HG03039 (cell line): ENCODE data around the gene PRSS2.

Source experiments
- ATAC-seq: cut with Tn5 transposase; IDR thresholded peaks from one replicate; pipeline ENCODE4 v1.9.1; 2021; ENCODE audit warnings: mild to moderate bottlenecking, moderate library complexity; ENCODE audit not compliant: unreplicated experiment

PRSS2 gene

GRCh38 chr7:142800699-142801260 is 30.0 kb downstream of the PRSS2 start:
- ATAC-seq, result no peak

- no peak for ATAC-seq
Observed at GRCh38 chr7:142801601-142802295, 31.0 kb downstream of the PRSS2 start.

- ATAC-seq, result no peak
Observed at GRCh38 chr7:142802301-142802700, 31.5 kb downstream of the PRSS2 start.

- no peak for ATAC-seq
Observed at GRCh38 chr7:142803901-142804300, 33.1 kb downstream of the PRSS2 start.

GRCh38 chr7:142804728-142805207 is 34.0 kb downstream of the PRSS2 start:
- no peak for ATAC-seq

GRCh38 chr7:142805350-142806021 is 34.7 kb downstream of the PRSS2 start:
- ATAC-seq, result no peak

GRCh38 chr7:142806022-142806356 is 35.2 kb downstream of the PRSS2 start:
- no peak for ATAC-seq

GRCh38 chr7:142806957-142807356 is 36.2 kb downstream of the PRSS2 start:
- no peak for ATAC-seq

- ATAC-seq, result peak; percentile 18
Observed at GRCh38 chr7:142807855-142808460, 37.2 kb downstream of the PRSS2 start.

- peak; percentile 9 for ATAC-seq
Observed at GRCh38 chr7:142808461-142808801, 37.7 kb downstream of the PRSS2 start.

- ATAC-seq, result peak; percentile 88
Observed at GRCh38 chr7:142808802-142809583, 38.2 kb downstream of the PRSS2 start.

GRCh38 chr7:142809671-142810070 is 38.9 kb downstream of the PRSS2 start:
- no peak for ATAC-seq

GRCh38 chr7:142811154-142811737 is 40.5 kb downstream of the PRSS2 start:
- no peak for ATAC-seq

- no peak for ATAC-seq
Observed at GRCh38 chr7:142812437-142813215, 41.9 kb downstream of the PRSS2 start.

- ATAC-seq, result no peak
Observed at GRCh38 chr7:142813226-142813625, 42.5 kb downstream of the PRSS2 start.

GRCh38 chr7:142813699-142814098 is 42.9 kb downstream of the PRSS2 start:
- ATAC-seq, result no peak

GRCh38 chr7:142814451-142814850 is 43.7 kb downstream of the PRSS2 start:
- no peak for ATAC-seq

- no peak for ATAC-seq
Observed at GRCh38 chr7:142815134-142815533, 44.4 kb downstream of the PRSS2 start.

- ATAC-seq, result no peak
Observed at GRCh38 chr7:142817506-142817905, 46.7 kb downstream of the PRSS2 start.

GRCh38 chr7:142819530-142819929 is 48.8 kb downstream of the PRSS2 start:
- no peak for ATAC-seq
